GM12892 (cell line): ENCODE measurements around the gene NFATC1.

ENCODE experiments used
- POLR2A ChIP-seq: IDR thresholded peaks from 2 replicates; pipeline ENCODE4 v1.6.1; 2011; ENCODE audit warnings: low read depth, low read length, control low read depth
- TAF1 ChIP-seq: IDR thresholded peaks from 2 replicates; pipeline ENCODE4 v1.6.1; 2011; ENCODE audit warnings: low read depth, mild to moderate bottlenecking, control low read depth, low read length, borderline replicate concordance

- TF ChIP-seq POLR2A, result no peak
- no peak for TF ChIP-seq TAF1
Observed at GRCh38 chr18:79552140-79552631, 156.5 kb downstream of the NFATC1 start.
